Endothelial cell of umbilical vein (primary cell): ENCODE measurements around the gene PUS1. TPM values are rescaled to one million over a fixed set of nuclear protein-coding genes. Genes with fewer than 3 reads are reported as not detected.
"Not testable (repeated sequence)": the region's sequence is repeated elsewhere in the genome, so short reads cannot be mapped to it uniquely, and the experiment has no call there.

Experiments used
- BruUV-seq: library from RNA; stranded (reverse); fragments of 400-500 nt; replicated peaks from 2 replicates; lab custom pipeline; 2021; lab: Mats Ljungman, UMichigan
- CTCF ChIA-PET: fragments of 300-600, 350-600 bp; sonication (Branson Sonifier 250); formaldehyde crosslinking; loops from one replicate; lab custom pipeline; 2021; ENCODE audit warnings: antibody characterized with exemption, inconsistent platforms; lab: Charles Lee
- POLR2A ChIA-PET: fragments of 300-600, 350-600 bp; sonication (Branson Sonifier 250); formaldehyde crosslinking; loops from one replicate; lab custom pipeline; 2021; ENCODE audit warnings: antibody characterized with exemption, inconsistent platforms; lab: Charles Lee
- DNase-seq: peaks from one replicate; pipeline ENCODE4 v3.0.0-alpha.2; 2011; ENCODE audit warnings: low read depth, low spot score
- FAIRE-seq: peaks from 2 replicates; lab custom pipeline; 2011; peaks lifted over from hg19 to GRCh38; lab: Jason Lieb, UNC
- H2AFZ ChIP-seq: 2 replicates; pipeline ENCODE4 v1.6.0; 2012; ENCODE audit warnings: low read depth, low read length, control low read depth, inconsistent platforms
- H3K27ac ChIP-seq: 2 replicates; pipeline ENCODE4 v1.5.1; 2011; ENCODE audit warnings: low read depth, mild to moderate bottlenecking, control low read depth, low read length, moderate library complexity; ENCODE audit not compliant: insufficient read depth
- H3K27me3 ChIP-seq, 2 experiments: 2 replicates each; pipeline versions ENCODE4 v1.6.0 to v1.6.1; 2011; ENCODE audit warnings: low read length in 2 of 2, mixed read lengths in 1 of 2; ENCODE audit not compliant: control insufficient read depth in 2 of 2, insufficient read depth in 2 of 2
- H3K36me3 ChIP-seq, 2 experiments: 2 replicates in 1 of 2; 3 replicates in 1 of 2; pipeline ENCODE4 v1.5.1; 2011; ENCODE audit warnings: low read length in 2 of 2, mild to moderate bottlenecking in 1 of 2, moderate library complexity in 1 of 2; ENCODE audit not compliant: control insufficient read depth in 2 of 2, insufficient read depth in 2 of 2; ENCODE audit errors: extremely low read depth in 1 of 2
- H3K4me1 ChIP-seq: 3 replicates; pipeline ENCODE4 v1.5.1; 2011; ENCODE audit warnings: mild to moderate bottlenecking, low read length; ENCODE audit not compliant: control insufficient read depth, insufficient read depth; ENCODE audit errors: extremely low read depth
- H3K4me2 ChIP-seq: 2 replicates; pipeline ENCODE4 v1.6.1; 2011; ENCODE audit warnings: low read length, control low read depth, mixed read lengths; ENCODE audit not compliant: insufficient read depth
- H3K4me3 ChIP-seq, 3 experiments: fragments of 200-600 bp in 1 of 3; sonication (generic), shearing (Covaris generic) in 1 of 3; replicated peaks in 1 of 3; 2 replicates each; pipeline ENCODE4 v1.5.1; 2011 to 2016; ENCODE audit warnings: control low read depth in 3 of 3, low read length in 3 of 3, mild to moderate bottlenecking in 2 of 3, inconsistent platforms in 1 of 3, low read depth in 1 of 3, moderate library complexity in 1 of 3; ENCODE audit not compliant: insufficient read depth in 1 of 3
- H3K79me2 ChIP-seq: 2 replicates; pipeline ENCODE4 v1.6.0; 2012; ENCODE audit warnings: low read length, inconsistent platforms; ENCODE audit not compliant: control insufficient read depth, insufficient read depth
- H3K9ac ChIP-seq: replicated peaks from 2 replicates; pipeline ENCODE3; 2011; ENCODE audit warnings: low read length, control low read depth; ENCODE audit not compliant: insufficient read depth; ENCODE audit errors: extremely low read depth
- H3K9me1 ChIP-seq: replicated peaks from 3 replicates; pipeline ENCODE4 v1.6.0; 2011; ENCODE audit warnings: mild to moderate bottlenecking, low read length; ENCODE audit not compliant: control insufficient read depth, insufficient read depth; ENCODE audit errors: extremely low read depth
- H3K9me3 ChIP-seq: replicated peaks from 2 replicates; pipeline ENCODE4 v1.5.1; 2012; ENCODE audit warnings: low read length, inconsistent platforms; ENCODE audit not compliant: control insufficient read depth, insufficient read depth
- H4K20me1 ChIP-seq: replicated peaks from 2 replicates; pipeline ENCODE3; 2011; ENCODE audit warnings: mild to moderate bottlenecking, low read length; ENCODE audit not compliant: control insufficient read depth, insufficient read depth; ENCODE audit errors: extremely low read depth
- MYC ChIP-seq: IDR thresholded peaks from one replicate; pipeline ENCODE4 v1.6.1; 2011; ENCODE audit warnings: mild to moderate bottlenecking, low read depth, low read length
- dilution Hi-C: fragments of 300-500 bp; cut with MboI; formaldehyde crosslinking; loops from one replicate; pipeline ENCODE4 v1.15.0; 2019; ENCODE audit warnings: low sequenced_read_pairs; ENCODE audit not compliant: extremely low pct_ligation_motif_present
- intact Hi-C: fragments of 100-400 bp; cut with micrococcal nuclease; formaldehyde crosslinking; loops from one replicate; pipeline ENCODE4 v1.10.0; 2022
- polyA plus RNA-seq, 4 experiments: library from polyadenylated mRNA; depleted of rRNA in 3 of 4; stranded (reverse) in 3 of 4; unstranded in 1 of 4; fragments of >200 nt; gene quantifications; 2 replicates each; pipeline versions ENCODE4 v1.2.1 to v1.2.3, GENCODE V29; 2011 to 2012; ENCODE audit warnings: missing spikeins in 1 of 4
- total RNA-seq: library from RNA; stranded (reverse); gene quantifications from 2 replicates; pipeline ENCODE4 v1.2.3, GENCODE V29; 2021

Gene PUS1
- total and polyA plus RNA-seq, 2 donors (not counting 3 experiments of a cell fraction or from before 2014, with no cell fraction given), result 33.9 to 52.2 TPM

DNA sequence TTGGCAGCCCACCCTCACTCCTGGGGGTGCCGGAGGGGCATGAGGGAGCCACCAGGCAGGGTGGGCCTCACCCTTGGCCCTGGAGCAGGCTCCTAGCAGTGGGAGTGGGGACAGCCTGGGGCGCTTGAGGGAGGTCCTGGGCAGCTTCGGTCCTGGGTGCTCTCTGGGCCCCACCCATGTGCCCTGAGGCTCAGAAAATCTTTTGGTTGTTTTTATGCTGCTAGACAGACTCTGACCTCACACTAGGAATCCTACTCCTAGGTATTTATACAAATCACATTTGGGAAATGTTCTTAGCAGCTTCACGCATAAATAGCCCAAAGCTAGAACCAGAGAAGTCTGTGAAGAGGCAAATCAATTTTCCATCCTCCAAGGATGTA lies 45.6 kb upstream of the PUS1 start:
- H3K79me2 ChIP-seq, result no peaks in the 10 kb centered on the region
- DNase-seq (no peak), FAIRE-seq (no peak)
- POLR2A ChIA-PET, result no interaction called here
- no peak overlapping the region for H3K27ac ChIP-seq
- dilution Hi-C loops (no loop called here), intact Hi-C loops (no loop called here)
- no peak overlapping the region for H3K4me2 ChIP-seq
- BruUV-seq, result no TSS peak
- no peak overlapping the region for H2AFZ ChIP-seq
- no peaks in the 10 kb centered on the region for H3K9me3 ChIP-seq
- CTCF ChIA-PET, result interaction anchor here (1.3 kb wide), 1 partner anchor 11 kb away, joined by 3 read pairs; no protein-coding TSS in a partner anchor
- H3K4me3 ChIP-seq, result no peak overlapping the region
- no peak for TF ChIP-seq MYC
- H3K9ac ChIP-seq, result no peak overlapping the region
- no peaks in the 10 kb centered on the region for H4K20me1 ChIP-seq
- no peaks in the 10 kb centered on the region for H3K9me1 ChIP-seq
- peaks cover 0 to 5% of the 10 kb centered on the region in 2 experiments for H3K27me3 ChIP-seq
- no peaks in the 10 kb centered on the region for H3K36me3 ChIP-seq
- no peaks in the 10 kb centered on the region for H3K4me1 ChIP-seq

DNA sequence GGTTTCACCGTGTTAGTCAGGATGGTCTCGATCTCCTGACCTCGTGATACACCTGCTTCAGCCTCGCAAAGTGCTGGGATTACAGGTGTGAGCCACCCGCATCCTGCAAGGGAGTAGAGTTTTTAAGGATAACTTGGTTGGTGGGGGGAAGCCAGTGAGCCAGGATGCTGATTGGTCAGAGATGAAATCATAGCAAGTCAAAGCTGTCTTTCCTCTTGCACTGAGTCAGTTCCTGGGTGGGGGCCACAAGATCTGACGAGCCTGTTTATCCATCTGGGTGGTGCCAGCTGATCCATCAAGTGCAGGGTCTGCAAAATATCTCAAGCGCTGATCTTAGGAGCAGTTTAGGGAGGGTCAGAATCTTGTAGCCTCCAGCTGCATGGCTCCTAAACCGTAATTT lies 44.0 kb upstream of the PUS1 start:
- H3K36me3 ChIP-seq, H3K27ac ChIP-seq, intact Hi-C loops, H3K9ac ChIP-seq, POLR2A ChIA-PET, CTCF ChIA-PET, H3K9me1 ChIP-seq, FAIRE-seq, DNase-seq, BruUV-seq, H2AFZ ChIP-seq, H3K4me1 ChIP-seq, H3K4me3 ChIP-seq, H4K20me1 ChIP-seq, dilution Hi-C loops, H3K27me3 ChIP-seq, H3K79me2 ChIP-seq, H3K9me3 ChIP-seq, H3K4me2 ChIP-seq: not testable (repeated sequence)
